NCI-H2081 treated with DMSO at 0.1 percent for 48 hours (cell line): ENCODE results near the gene MAL.

Experiments used
- DNase-seq: peaks from one replicate; lab custom pipeline; 2025; lab: John Stamatoyannopoulos, UW

Gene MAL

DNA sequence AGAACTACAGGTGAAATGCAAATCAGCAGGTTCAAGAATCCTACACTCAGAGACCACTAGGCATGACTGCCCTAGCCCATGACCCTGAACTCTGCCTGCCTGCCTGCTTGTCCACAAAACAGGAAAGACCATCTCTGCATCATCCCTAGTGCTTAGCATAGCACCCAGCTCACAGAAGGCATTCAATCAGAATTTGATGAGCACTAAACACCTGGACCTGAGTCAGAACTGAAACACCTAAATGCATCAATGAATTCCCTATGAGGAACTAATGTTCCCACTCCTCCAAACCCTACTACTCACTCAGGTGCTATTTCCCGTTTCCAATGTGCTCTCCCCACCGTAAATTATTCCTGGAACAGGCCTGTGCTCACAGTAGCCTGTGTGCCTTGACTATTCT lies 74.4 kb downstream of the MAL start:
- no peak for DNase-seq
